ENCODE results near the gene URI1.
A peak's percentile ranks its signal among the peaks of the same experiment; 100 is the strongest.

The URI1 gene

GRCh38 chr19:30001301-30001700, 59.3 kb downstream of the URI1 start:
- Histone ChIP-seq H3K4me2 (ENCODE audit: insufficient read depth, low read length) (no peak overlapping the region), H3K4me3 (ENCODE audit: low read depth in 1 of 2, low read length in 2 of 2) (no peak overlapping the region), H4K20me1 (ENCODE audit: insufficient read depth, low read length) (peaks cover 9% of the 10 kb centered on the region; the same call in 1 of the 2 replicates), H3K27me3 (ENCODE audit: insufficient read depth, low read length, poor library complexity) (no peaks in the 10 kb centered on the region), H3K4me1 (ENCODE audit: insufficient read depth, low read length) (peaks cover 37% of the 10 kb centered on the region), H3K36me3 (ENCODE audit: insufficient read depth, low read length) (peaks cover 23% of the 10 kb centered on the region; the same call in 1 of the 2 replicates), H3K27ac (ENCODE audit: low read length) (no peak overlapping the region; the same call in 1 of the 2 replicates), H3K79me2 (ENCODE audit: insufficient read depth, low read length) (peaks cover 80% of the 10 kb centered on the region), H3K9ac (ENCODE audit: low read depth, low read length) (no peak overlapping the region), H2AFZ (ENCODE audit: low read depth, low read length) (no peak overlapping the region), H3K9me3 (ENCODE audit: insufficient read depth, low read length, severe bottlenecking) (no peaks in the 10 kb centered on the region)
- no peak for DNase-seq
- no peak for ATAC-seq (ENCODE audit: insufficient read depth, low read depth)
- TF ChIP-seq EZH2 (IDR thresholded peaks at IDR 0.05; ENCODE audit: borderline replicate concordance, low read depth, low read length, severe bottlenecking), result no peak
- no peak for TF ChIP-seq CTCF (IDR thresholded peaks at IDR 0.05; ENCODE audit: borderline replicate concordance, extremely low read depth, low read length, poor library complexity, severe bottlenecking)

DNA sequence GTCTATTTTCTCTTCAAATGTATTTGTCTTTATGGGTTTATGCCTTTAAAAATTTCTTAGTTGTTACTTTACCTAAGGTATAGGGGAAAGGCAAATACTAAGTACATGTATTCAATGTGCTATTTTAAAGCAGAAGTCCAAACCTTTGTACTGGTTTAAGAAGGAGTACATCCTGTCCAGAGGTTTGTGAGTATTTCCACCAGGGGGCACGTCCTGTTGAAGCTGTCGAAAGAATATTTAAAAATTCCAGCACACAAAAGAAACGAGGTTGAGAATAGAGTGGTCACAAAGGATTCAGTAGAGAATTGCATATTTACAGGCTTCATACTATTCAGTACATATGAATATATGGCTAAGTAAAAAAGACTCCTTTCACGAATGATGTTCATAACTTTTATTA, 59.8 kb downstream of the URI1 start:
- ATAC-seq (ENCODE audit: insufficient read depth, low read depth) (no peak), DNase-seq (no peak)
- Histone ChIP-seq H3K36me3 (ENCODE audit: insufficient read depth, low read length) (peaks cover 24% of the 10 kb centered on the region; the same call in 1 of the 2 replicates), H2AFZ (ENCODE audit: low read depth, low read length) (no peak overlapping the region), H3K9me3 (ENCODE audit: insufficient read depth, low read length, severe bottlenecking) (no peaks in the 10 kb centered on the region), H3K9ac (ENCODE audit: low read depth, low read length) (no peak overlapping the region), H3K27ac (ENCODE audit: low read length) (no peak overlapping the region; the same call in 1 of the 2 replicates), H3K79me2 (ENCODE audit: insufficient read depth, low read length) (peaks cover 76% of the 10 kb centered on the region), H3K4me3 (ENCODE audit: low read depth in 1 of 2, low read length in 2 of 2) (no peak overlapping the region), H3K4me1 (ENCODE audit: insufficient read depth, low read length) (peaks cover 40% of the 10 kb centered on the region), H3K27me3 (ENCODE audit: insufficient read depth, low read length, poor library complexity) (no peaks in the 10 kb centered on the region), H3K4me2 (ENCODE audit: insufficient read depth, low read length) (no peak overlapping the region), H4K20me1 (ENCODE audit: insufficient read depth, low read length) (peaks cover 9% of the 10 kb centered on the region; the same call in 1 of the 2 replicates)
- TF ChIP-seq CTCF (IDR thresholded peaks at IDR 0.05; ENCODE audit: borderline replicate concordance, extremely low read depth, low read length, poor library complexity, severe bottlenecking), result peak; percentile 13
- TF ChIP-seq EZH2 (IDR thresholded peaks at IDR 0.05; ENCODE audit: borderline replicate concordance, low read depth, low read length, severe bottlenecking), result no peak

DNA sequence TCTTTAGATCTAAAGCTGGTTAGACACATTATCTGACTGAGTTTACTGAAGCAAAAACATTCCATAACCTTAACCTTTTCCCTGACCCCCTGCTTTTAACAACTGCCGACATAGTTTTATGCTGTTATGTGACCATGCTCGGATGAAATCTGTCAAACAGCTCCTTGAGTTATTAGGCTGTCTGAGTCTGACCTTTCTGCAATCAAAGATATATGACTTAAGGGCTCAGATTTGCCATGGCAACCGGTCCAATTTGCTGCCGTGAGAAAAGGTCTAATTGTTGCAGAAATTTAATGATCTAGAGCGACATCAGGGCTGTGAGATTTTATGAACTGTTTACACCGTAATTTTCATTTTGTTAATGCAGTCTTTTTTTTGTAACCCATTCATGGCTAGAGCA, 61.8 kb downstream of the URI1 start:
- H3K27me3 ChIP-seq (ENCODE audit: insufficient read depth, low read length, poor library complexity), result no peaks in the 10 kb centered on the region
- H3K79me2 ChIP-seq (ENCODE audit: insufficient read depth, low read length), result peaks cover 55% of the 10 kb centered on the region
- H3K9ac ChIP-seq (ENCODE audit: low read depth, low read length), result no peak overlapping the region
- H3K4me1 ChIP-seq (ENCODE audit: insufficient read depth, low read length), result peaks cover 40% of the 10 kb centered on the region
- H2AFZ ChIP-seq (ENCODE audit: low read depth, low read length), result no peak overlapping the region
- no peaks in the 10 kb centered on the region for H3K9me3 ChIP-seq (ENCODE audit: insufficient read depth, low read length, severe bottlenecking)
- no peak overlapping the region for H3K4me3 ChIP-seq (ENCODE audit: low read depth in 1 of 2, low read length in 2 of 2)
- H3K36me3 ChIP-seq (ENCODE audit: insufficient read depth, low read length), result peaks cover 31% of the 10 kb centered on the region
- no peak for ATAC-seq (ENCODE audit: insufficient read depth, low read depth)
- no peak for DNase-seq
- H3K4me2 ChIP-seq (ENCODE audit: insufficient read depth, low read length), result no peak overlapping the region
- peaks cover 11% of the 10 kb centered on the region; the same call in 1 of the 2 replicates for H4K20me1 ChIP-seq (ENCODE audit: insufficient read depth, low read length)
- H3K27ac ChIP-seq (ENCODE audit: low read length), result no peak overlapping the region
- no peak for TF ChIP-seq CTCF (IDR thresholded peaks at IDR 0.05; ENCODE audit: borderline replicate concordance, extremely low read depth, low read length, poor library complexity, severe bottlenecking)
- no peak for TF ChIP-seq EZH2 (IDR thresholded peaks at IDR 0.05; ENCODE audit: borderline replicate concordance, low read depth, low read length, severe bottlenecking)
